Astrocyte (in vitro differentiated cells and primary cell): ENCODE measurements around the gene CDK6. TPM values are rescaled to one million over a fixed set of nuclear protein-coding genes. Genes with fewer than 3 reads are reported as not detected.

Experiments
- DNase-seq: peaks from one replicate; pipeline ENCODE4 v3.0.0-alpha.2; 2010; ENCODE audit warnings: low read depth
- FAIRE-seq: peaks from 2 replicates; lab custom pipeline; 2011; peaks lifted over from hg19 to GRCh38; lab: Jason Lieb, UNC
- H2AFZ ChIP-seq: 2 replicates; pipeline ENCODE4 v1.6.0; 2012; ENCODE audit warnings: low read depth, low read length, inconsistent platforms
- H3K27ac ChIP-seq: 2 replicates; pipeline ENCODE4 v1.5.1; 2011; ENCODE audit warnings: low read depth, low read length, inconsistent platforms
- H3K27me3 ChIP-seq: 2 replicates; pipeline ENCODE4 v1.6.0; 2011; ENCODE audit warnings: low read length, inconsistent platforms; ENCODE audit not compliant: insufficient read depth
- H3K36me3 ChIP-seq: 2 replicates; pipeline ENCODE4 v1.5.1; 2011; ENCODE audit warnings: low read length, inconsistent platforms; ENCODE audit not compliant: insufficient read depth
- H3K4me1 ChIP-seq: 2 replicates; pipeline ENCODE4 v1.5.1; 2011; ENCODE audit warnings: low read length, inconsistent platforms; ENCODE audit not compliant: insufficient read depth
- H3K4me2 ChIP-seq: 2 replicates; pipeline ENCODE4 v1.6.0; 2012; ENCODE audit warnings: low read length, inconsistent platforms
- H3K4me3 ChIP-seq: 2 replicates; pipeline ENCODE4 v1.5.1; 2011; ENCODE audit warnings: low read depth, mild to moderate bottlenecking, low read length, inconsistent platforms; ENCODE audit not compliant: insufficient read depth
- H3K79me2 ChIP-seq: 2 replicates; pipeline ENCODE4 v1.6.0; 2012; ENCODE audit warnings: mild to moderate bottlenecking, low read length, inconsistent platforms; ENCODE audit not compliant: insufficient read depth
- H3K9ac ChIP-seq: 2 replicates; pipeline ENCODE4 v1.6.0; 2012; ENCODE audit warnings: mild to moderate bottlenecking, low read length, inconsistent platforms
- H3K9me3 ChIP-seq: 2 replicates; pipeline ENCODE4 v1.5.1; 2012; ENCODE audit warnings: low read depth, mild to moderate bottlenecking, low read length, inconsistent platforms; ENCODE audit not compliant: insufficient read depth
- H4K20me1 ChIP-seq: 2 replicates; pipeline ENCODE4 v1.6.0; 2012; ENCODE audit warnings: low read length, inconsistent platforms; ENCODE audit not compliant: insufficient read depth
- H3K27ac Mint-ChIP-seq: one replicate; pipeline ENCODE4 v1.8.0; 2021; ENCODE audit warnings: mild to moderate bottlenecking, mixed read lengths; ENCODE audit not compliant: unreplicated experiment
- H3K27me3 Mint-ChIP-seq: one replicate; pipeline ENCODE4 v1.8.0; 2021; ENCODE audit warnings: low read depth, mixed read lengths; ENCODE audit not compliant: unreplicated experiment
- H3K36me3 Mint-ChIP-seq: one replicate; pipeline ENCODE4 v1.8.0; 2021; ENCODE audit warnings: low read depth, mixed read lengths; ENCODE audit not compliant: unreplicated experiment
- H3K4me1 Mint-ChIP-seq: one replicate; pipeline ENCODE4 v1.8.0; 2021; ENCODE audit warnings: low read depth, mixed read lengths; ENCODE audit not compliant: unreplicated experiment
- H3K4me3 Mint-ChIP-seq: one replicate; pipeline ENCODE4 v1.8.0; 2021; ENCODE audit warnings: mild to moderate bottlenecking, moderate library complexity, mixed read lengths; ENCODE audit not compliant: unreplicated experiment
- H3K9me3 Mint-ChIP-seq: one replicate; pipeline ENCODE4 v1.8.0; 2021; ENCODE audit warnings: mild to moderate bottlenecking, mixed read lengths; ENCODE audit not compliant: unreplicated experiment
- EZH2 ChIP-seq: IDR thresholded peaks from 2 replicates; pipeline ENCODE4 v1.6.1; 2012; ENCODE audit warnings: mild to moderate bottlenecking, low read length, inconsistent platforms; ENCODE audit not compliant: insufficient read depth
- total RNA-seq: library from RNA; stranded (reverse); gene quantifications from 2 replicates; pipeline ENCODE4 v1.2.1, GENCODE V29; 2021
- TF ChIP-seq, protein P1 (sequence below): IDR thresholded peaks from 2 replicates; pipeline ENCODE4 v1.5.1; 2011; ENCODE audit warnings: low read depth, mild to moderate bottlenecking, inconsistent platforms, low read length, moderate library complexity; ENCODE audit not compliant: insufficient read depth

The CDK6 gene
- total RNA-seq, 1 donor from 2014 or later = 160 TPM

- peak; percentile 42 for DNase-seq
- Mint-ChIP-seq H3K4me1 (peaks cover 5% of the 10 kb centered on the region), H3K27ac (no peak overlapping the region), H3K9me3 (no peaks in the 10 kb centered on the region), H3K36me3 (peaks cover 12% of the 10 kb centered on the region), H3K27me3 (no peaks in the 10 kb centered on the region), H3K4me3 (no peak overlapping the region)
- Histone ChIP-seq H3K27me3 (no peaks in the 10 kb centered on the region), H3K4me3 (no peak overlapping the region), H3K36me3 (peaks cover 2% of the 10 kb centered on the region), H4K20me1 (peaks cover 33% of the 10 kb centered on the region), H3K4me1 (peaks cover 18% of the 10 kb centered on the region), H3K4me2 (no peak overlapping the region), H3K9me3 (no peaks in the 10 kb centered on the region), H3K27ac (peak overlapping the region; percentile 55), H3K9ac (peak overlapping the region; percentile 22), H3K79me2 (peaks cover 49% of the 10 kb centered on the region), H2AFZ (no peak overlapping the region)
- no peak for FAIRE-seq
- TF ChIP-seq EZH2 = no peak
- TF ChIP-seq, protein P1, sequence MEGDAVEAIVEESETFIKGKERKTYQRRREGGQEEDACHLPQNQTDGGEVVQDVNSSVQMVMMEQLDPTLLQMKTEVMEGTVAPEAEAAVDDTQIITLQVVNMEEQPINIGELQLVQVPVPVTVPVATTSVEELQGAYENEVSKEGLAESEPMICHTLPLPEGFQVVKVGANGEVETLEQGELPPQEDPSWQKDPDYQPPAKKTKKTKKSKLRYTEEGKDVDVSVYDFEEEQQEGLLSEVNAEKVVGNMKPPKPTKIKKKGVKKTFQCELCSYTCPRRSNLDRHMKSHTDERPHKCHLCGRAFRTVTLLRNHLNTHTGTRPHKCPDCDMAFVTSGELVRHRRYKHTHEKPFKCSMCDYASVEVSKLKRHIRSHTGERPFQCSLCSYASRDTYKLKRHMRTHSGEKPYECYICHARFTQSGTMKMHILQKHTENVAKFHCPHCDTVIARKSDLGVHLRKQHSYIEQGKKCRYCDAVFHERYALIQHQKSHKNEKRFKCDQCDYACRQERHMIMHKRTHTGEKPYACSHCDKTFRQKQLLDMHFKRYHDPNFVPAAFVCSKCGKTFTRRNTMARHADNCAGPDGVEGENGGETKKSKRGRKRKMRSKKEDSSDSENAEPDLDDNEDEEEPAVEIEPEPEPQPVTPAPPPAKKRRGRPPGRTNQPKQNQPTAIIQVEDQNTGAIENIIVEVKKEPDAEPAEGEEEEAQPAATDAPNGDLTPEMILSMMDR = no peak
Observed at GRCh38 chr7:92667816-92668535, 168.4 kb downstream of the CDK6 start.

- Histone ChIP-seq H3K9me3 (no peaks in the 10 kb centered on the region), H4K20me1 (peaks cover 42% of the 10 kb centered on the region), H3K9ac (no peak overlapping the region), H3K27ac (no peak overlapping the region), H3K4me2 (no peak overlapping the region), H3K36me3 (peaks cover 2% of the 10 kb centered on the region), H2AFZ (no peak overlapping the region), H3K4me3 (no peak overlapping the region), H3K27me3 (no peaks in the 10 kb centered on the region), H3K4me1 (peaks cover 18% of the 10 kb centered on the region), H3K79me2 (peaks cover 53% of the 10 kb centered on the region)
- no peak for TF ChIP-seq EZH2
- TF ChIP-seq, protein P1 = no peak
- H3K36me3 Mint-ChIP-seq = peaks cover 8% of the 10 kb centered on the region
- no peak overlapping the region for H3K4me3 Mint-ChIP-seq
- no peak overlapping the region for H3K27ac Mint-ChIP-seq
- H3K4me1 Mint-ChIP-seq = peaks cover 5% of the 10 kb centered on the region
- FAIRE-seq (no peak), DNase-seq (no peak)
- no peaks in the 10 kb centered on the region for H3K9me3 Mint-ChIP-seq
- H3K27me3 Mint-ChIP-seq = no peaks in the 10 kb centered on the region
Observed at GRCh38 chr7:92665926-92666325, 170.4 kb downstream of the CDK6 start.

DNA sequence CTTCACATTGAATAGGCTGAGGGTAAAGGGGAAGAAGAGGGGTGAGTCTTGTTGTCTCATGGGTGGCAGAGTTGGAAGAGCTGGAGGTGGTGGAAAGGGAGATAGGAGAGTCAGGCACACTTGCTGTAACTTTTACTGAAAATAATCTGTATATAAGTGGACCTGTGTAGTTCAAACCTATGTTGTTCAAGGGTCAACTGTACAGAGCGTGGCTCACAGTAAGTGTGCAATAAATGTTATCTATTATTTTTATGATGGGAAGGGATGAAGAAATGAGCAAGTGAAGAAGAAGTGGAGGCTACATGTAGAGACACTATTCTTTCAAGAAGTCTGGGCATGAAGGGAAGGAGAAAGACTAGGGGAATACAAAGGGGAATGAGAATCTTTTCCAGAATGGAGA is 174.7 kb downstream of the CDK6 start:
- H3K27me3 Mint-ChIP-seq = no peaks in the 10 kb centered on the region
- Histone ChIP-seq H4K20me1 (peaks cover 43% of the 10 kb centered on the region), H3K4me3 (no peak overlapping the region), H2AFZ (no peak overlapping the region), H3K4me2 (no peak overlapping the region), H3K9ac (no peak overlapping the region), H3K4me1 (peaks cover 7% of the 10 kb centered on the region), H3K27ac (no peak overlapping the region), H3K79me2 (peaks cover 67% of the 10 kb centered on the region), H3K9me3 (no peaks in the 10 kb centered on the region), H3K36me3 (peaks cover 12% of the 10 kb centered on the region), H3K27me3 (no peaks in the 10 kb centered on the region)
- H3K9me3 Mint-ChIP-seq = no peaks in the 10 kb centered on the region
- H3K4me1 Mint-ChIP-seq = peaks cover 4% of the 10 kb centered on the region
- TF ChIP-seq, protein P1 = no peak
- no peak for TF ChIP-seq EZH2
- no peak for FAIRE-seq
- peaks cover 13% of the 10 kb centered on the region for H3K36me3 Mint-ChIP-seq
- H3K4me3 Mint-ChIP-seq = no peak overlapping the region
- no peak overlapping the region for H3K27ac Mint-ChIP-seq
- DNase-seq = no peak
